Large intestine (tissue), 3 donors: Measurements from ENCODE around the gene BABAM1. TPM values are rescaled to one million over a fixed set of nuclear protein-coding genes. Genes with fewer than 3 reads are reported as not detected.

ENCODE experiments used
- DNase-seq, 2 donors: peaks; one replicate each; pipeline versions ENCODE4 v3.0.0 to v3.0.0-alpha.2; 2013
- H3K27ac ChIP-seq: one replicate; pipeline ENCODE4 v1.5.1; 2013; ENCODE audit warnings: low read length
- H3K27me3 ChIP-seq: 2 replicates; pipeline ENCODE4 v1.6.1; 2013; ENCODE audit warnings: low read length; ENCODE audit not compliant: control insufficient read depth, insufficient read depth
- H3K36me3 ChIP-seq: 2 replicates; pipeline ENCODE4 v1.6.1; 2013; ENCODE audit warnings: low read length; ENCODE audit not compliant: control insufficient read depth, insufficient read depth
- H3K4me1 ChIP-seq: one replicate; pipeline ENCODE4 v1.6.1; 2013; ENCODE audit warnings: low read length; ENCODE audit not compliant: control insufficient read depth, insufficient read depth
- H3K4me3 ChIP-seq: one replicate; pipeline ENCODE4 v1.5.1; 2013; ENCODE audit warnings: low read length
- H3K9me3 ChIP-seq: one replicate; pipeline ENCODE4 v1.6.1; 2013; ENCODE audit warnings: mild to moderate bottlenecking, low read depth, low read length, moderate library complexity; ENCODE audit not compliant: control insufficient read depth
- WGBS: methylation state at CpG from one replicate; pipeline ENCODE4 v1.1.5; 2013; ENCODE audit warnings: low lambda C conversion rate; ENCODE audit not compliant: insufficient coverage; 5-methylcytosine and 5-hydroxymethylcytosine counted together
- polyA plus RNA-seq: library from polyadenylated mRNA; unstranded; fragments of 120-200 nt; gene quantifications from one replicate; pipeline ENCODE4 v1.2.1, GENCODE V29; 2013

Gene BABAM1
- polyA plus RNA-seq, 1 donor: 70.7 TPM

GRCh38 chr19:17255150-17255621 lies 12.1 kb upstream of the BABAM1 start:
- Histone ChIP-seq H3K4me3 (no peak overlapping the region), H3K27ac (no peak overlapping the region), H3K4me1 (no peaks in the 10 kb centered on the region), H3K36me3 (no peaks in the 10 kb centered on the region), H3K9me3 (peaks cover 7% of the 10 kb centered on the region), H3K27me3 (no peaks in the 10 kb centered on the region)
- peak in 1 of 2 donors; percentile 16 for DNase-seq
- 73% methylated on average over 2 of the region's 18 CpGs for WGBS

DNA sequence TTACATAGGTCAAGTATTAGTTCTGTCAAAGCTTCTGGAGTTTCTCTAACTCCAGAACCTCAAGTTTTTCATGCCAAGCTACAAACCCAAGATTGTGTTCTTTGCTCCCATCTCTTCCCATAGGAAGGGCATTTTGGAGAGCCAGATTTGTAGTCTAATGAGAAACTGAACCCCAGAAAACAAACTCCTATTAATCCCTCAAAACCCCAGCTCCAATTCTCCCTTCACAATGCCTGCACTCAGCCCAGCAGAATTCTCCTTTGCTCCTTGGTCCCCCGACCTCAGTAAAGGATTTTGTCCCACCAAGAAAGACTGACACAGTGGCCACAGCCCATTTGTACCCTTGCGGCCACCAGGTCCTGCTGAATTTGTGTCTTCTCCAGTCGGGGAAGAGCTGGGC lies 11.1 kb upstream of the BABAM1 start:
- no peaks in the 10 kb centered on the region for H3K4me1 ChIP-seq
- H3K36me3 ChIP-seq: no peaks in the 10 kb centered on the region
- no peak overlapping the region for H3K27ac ChIP-seq
- DNase-seq: no peak
- H3K9me3 ChIP-seq: peaks cover 7% of the 10 kb centered on the region
- no peaks in the 10 kb centered on the region for H3K27me3 ChIP-seq
- no peak overlapping the region for H3K4me3 ChIP-seq
- WGBS: no CpG with 5 or more reads among the region's 3 CpGs

- H3K27me3 ChIP-seq: no peaks in the 10 kb centered on the region
- H3K4me3 ChIP-seq: no peak overlapping the region
- no CpG with 5 or more reads among the region's 9 CpGs for WGBS
- H3K36me3 ChIP-seq: no peaks in the 10 kb centered on the region
- DNase-seq: no peak
- no peaks in the 10 kb centered on the region for H3K4me1 ChIP-seq
- H3K9me3 ChIP-seq: peaks cover 7% of the 10 kb centered on the region
- H3K27ac ChIP-seq: no peak overlapping the region
Observed at GRCh38 chr19:17259118-17259780, 8.0 kb upstream of the BABAM1 start.

GRCh38 chr19:17259934-17260333 lies 7.3 kb upstream of the BABAM1 start:
- Histone ChIP-seq H3K27ac (no peak overlapping the region), H3K27me3 (no peaks in the 10 kb centered on the region), H3K36me3 (no peaks in the 10 kb centered on the region), H3K4me1 (no peaks in the 10 kb centered on the region), H3K4me3 (no peak overlapping the region), H3K9me3 (peaks cover 7% of the 10 kb centered on the region)
- no CpG with 5 or more reads among the region's 1 CpG for WGBS
- DNase-seq: no peak

DNA sequence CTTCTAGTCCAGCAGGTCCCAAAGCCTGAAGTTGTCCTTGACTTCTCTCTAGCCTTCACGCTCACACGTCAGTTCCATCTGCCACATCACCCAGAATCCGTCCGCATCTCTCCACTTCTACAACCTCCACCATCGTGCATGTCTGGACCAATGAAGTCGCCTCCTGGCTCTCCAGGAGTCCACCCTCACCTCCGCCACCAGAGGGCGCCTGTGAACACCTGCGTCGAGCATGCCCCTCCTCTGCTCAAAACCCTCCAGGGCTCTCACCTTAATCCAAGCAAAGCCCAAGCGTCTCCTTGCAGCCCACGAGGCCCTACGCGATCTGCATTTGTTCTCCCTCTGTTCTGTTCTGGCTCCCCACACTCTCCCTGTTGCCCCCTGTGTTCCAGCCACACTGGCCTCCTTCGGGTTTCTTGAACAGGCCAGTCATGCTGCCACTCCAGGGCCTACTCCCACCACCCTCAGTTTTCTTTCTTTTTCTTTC lies 6.4 kb upstream of the BABAM1 start:
- Histone ChIP-seq H3K27me3 (no peaks in the 10 kb centered on the region), H3K36me3 (no peaks in the 10 kb centered on the region), H3K27ac (no peak overlapping the region), H3K9me3 (peaks cover 7% of the 10 kb centered on the region), H3K4me3 (no peak overlapping the region), H3K4me1 (no peaks in the 10 kb centered on the region)
- 36% methylated on average over 4 of the region's 15 CpGs for WGBS
- DNase-seq: peak; percentile 65 to 80

- H3K36me3 ChIP-seq: no peaks in the 10 kb centered on the region
- no CpG with 5 or more reads among the region's 16 CpGs for WGBS
- H3K4me3 ChIP-seq: no peak overlapping the region
- no peak overlapping the region for H3K27ac ChIP-seq
- peaks cover 7% of the 10 kb centered on the region for H3K9me3 ChIP-seq
- DNase-seq: no peak
- no peaks in the 10 kb centered on the region for H3K27me3 ChIP-seq
- no peaks in the 10 kb centered on the region for H3K4me1 ChIP-seq
Observed at GRCh38 chr19:17262557-17262956, 4.7 kb upstream of the BABAM1 start.

- Histone ChIP-seq H3K36me3 (peaks cover 4% of the 10 kb centered on the region), H3K9me3 (peaks cover 7% of the 10 kb centered on the region), H3K27me3 (no peaks in the 10 kb centered on the region), H3K4me1 (peaks cover 6% of the 10 kb centered on the region), H3K4me3 (peak overlapping the region; percentile 10), H3K27ac (no peak overlapping the region)
- WGBS: 86% methylated on average over 1 of the region's 23 CpGs
- no peak for DNase-seq
Observed at GRCh38 chr19:17263712-17264640, 3.3 kb upstream of the BABAM1 start.

DNA sequence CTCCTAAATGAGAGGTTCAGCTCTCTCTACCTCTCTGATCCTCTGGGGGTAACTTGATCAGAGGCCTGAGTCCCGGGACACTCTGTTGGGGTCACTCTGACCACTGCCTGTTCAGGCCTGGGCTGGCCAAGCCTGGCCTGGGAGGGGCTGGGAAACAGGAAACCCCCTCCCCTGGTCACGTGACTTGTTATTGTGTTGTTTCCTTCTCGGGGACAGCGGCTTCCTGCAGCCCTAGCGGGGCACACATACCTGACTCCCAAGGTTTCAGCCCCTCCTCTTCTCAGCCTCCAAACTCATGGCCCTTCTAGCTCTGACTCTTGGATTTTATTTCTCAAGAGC lies 2.6 kb upstream of the BABAM1 start, which contains the start of gene USHBP1:
Gene USHBP1 (minus strand): TSS at position 105 of the 339 bp plus-strand sequence. CDS start 446 bp downstream, outside the sequence.
- Histone ChIP-seq H3K27ac (no peak within 1 kb of the TSS), H3K4me1 (peaks cover 6% of the 10 kb centered on the region), H3K36me3 (peaks cover 5% of the 10 kb centered on the region), H3K27me3 (no peaks in the 10 kb centered on the region), H3K9me3 (peaks cover under 1% of the 10 kb centered on the region), H3K4me3 (peak within 1 kb of the TSS; percentile 10)
- no peak for DNase-seq
- WGBS: 50% methylated on average over 2 of the region's 5 CpGs

- no peaks in the 10 kb centered on the region for H3K9me3 ChIP-seq
- 60% methylated on average over 1 of the region's 7 CpGs for WGBS
- DNase-seq: no peak
- peaks cover 8% of the 10 kb centered on the region for H3K36me3 ChIP-seq
- H3K4me3 ChIP-seq: no peak overlapping the region
- no peak overlapping the region for H3K27ac ChIP-seq
- peaks cover 6% of the 10 kb centered on the region for H3K4me1 ChIP-seq
- no peaks in the 10 kb centered on the region for H3K27me3 ChIP-seq
Observed at GRCh38 chr19:17266026-17266425, 1.2 kb upstream of the BABAM1 start.

- Histone ChIP-seq H3K9me3 (no peaks in the 10 kb centered on the region), H3K27ac (no peak overlapping the region), H3K36me3 (peaks cover 14% of the 10 kb centered on the region), H3K27me3 (no peaks in the 10 kb centered on the region), H3K4me3 (no peak overlapping the region), H3K4me1 (peaks cover 6% of the 10 kb centered on the region)
- 63% methylated on average over 4 of the region's 12 CpGs for WGBS
- no peak for DNase-seq
Observed at GRCh38 chr19:17266589-17266974, 661 bp upstream of the BABAM1 start.
